Activated CD8-positive, alpha-beta T cell treated with anti-CD3 and anti-CD28 coated beads for 36 hours (primary cell): ENCODE measurements around the gene FAM180A. TPM values are rescaled to one million over a fixed set of nuclear protein-coding genes. Genes with fewer than 3 reads are reported as not detected.

ENCODE experiments used
- ATAC-seq: fragments of 200-7000 bp; cut with Tn5 transposase; one replicate; pipeline ENCODE4 v1.10.0; 2021; ENCODE audit warnings: mild to moderate bottlenecking, moderate library complexity
- CTCF ChIA-PET: fragments of 350-600 bp; sonication (Branson Sonifier 250); formaldehyde crosslinking; loops from one replicate; lab custom pipeline; 2021; ENCODE audit warnings: antibody characterized with exemption; lab: Charles Lee
- POLR2A ChIA-PET: fragments of 350-600 bp; sonication (Branson Sonifier 250); formaldehyde crosslinking; loops from one replicate; lab custom pipeline; 2021; ENCODE audit warnings: antibody characterized with exemption; lab: Charles Lee
- DNase-seq: peaks from one replicate; pipeline ENCODE4 v3.0.0-alpha.2; 2020
- H3K27ac Mint-ChIP-seq: one replicate; pipeline ENCODE4 v1.8.0; 2021; ENCODE audit warnings: mild to moderate bottlenecking, mixed read lengths
- H3K27me3 Mint-ChIP-seq: one replicate; pipeline ENCODE4 v1.8.0; 2021; ENCODE audit warnings: mixed read lengths
- H3K36me3 Mint-ChIP-seq: one replicate; pipeline ENCODE4 v1.8.0; 2021; ENCODE audit warnings: low read depth, mixed read lengths
- H3K4me1 Mint-ChIP-seq: one replicate; pipeline ENCODE4 v1.8.0; 2021; ENCODE audit warnings: low read depth, mixed read lengths
- H3K4me3 Mint-ChIP-seq: one replicate; pipeline ENCODE4 v1.8.0; 2021; ENCODE audit warnings: mild to moderate bottlenecking, moderate library complexity, mixed read lengths
- H3K9me3 Mint-ChIP-seq: one replicate; pipeline ENCODE4 v1.8.0; 2021; ENCODE audit warnings: mixed read lengths
- intact Hi-C: fragments of 100-400 bp; cut with micrococcal nuclease; formaldehyde crosslinking; loops from one replicate; pipeline ENCODE4 v1.10.0; 2022
- total RNA-seq, 2 experiments: library from RNA; stranded (reverse); gene quantifications; one replicate each; pipeline ENCODE4 v1.2.3, GENCODE V29; 2021
- TF ChIP-seq, protein P1 (sequence below): fragments of 200-600 bp; IDR thresholded peaks from one replicate; pipeline ENCODE4 v1.8.0; 2022; ENCODE audit warnings: antibody characterized with exemption, mild to moderate bottlenecking

Gene FAM180A
- total RNA-seq, 2 experiments from 2014 or later, result not detected

DNA sequence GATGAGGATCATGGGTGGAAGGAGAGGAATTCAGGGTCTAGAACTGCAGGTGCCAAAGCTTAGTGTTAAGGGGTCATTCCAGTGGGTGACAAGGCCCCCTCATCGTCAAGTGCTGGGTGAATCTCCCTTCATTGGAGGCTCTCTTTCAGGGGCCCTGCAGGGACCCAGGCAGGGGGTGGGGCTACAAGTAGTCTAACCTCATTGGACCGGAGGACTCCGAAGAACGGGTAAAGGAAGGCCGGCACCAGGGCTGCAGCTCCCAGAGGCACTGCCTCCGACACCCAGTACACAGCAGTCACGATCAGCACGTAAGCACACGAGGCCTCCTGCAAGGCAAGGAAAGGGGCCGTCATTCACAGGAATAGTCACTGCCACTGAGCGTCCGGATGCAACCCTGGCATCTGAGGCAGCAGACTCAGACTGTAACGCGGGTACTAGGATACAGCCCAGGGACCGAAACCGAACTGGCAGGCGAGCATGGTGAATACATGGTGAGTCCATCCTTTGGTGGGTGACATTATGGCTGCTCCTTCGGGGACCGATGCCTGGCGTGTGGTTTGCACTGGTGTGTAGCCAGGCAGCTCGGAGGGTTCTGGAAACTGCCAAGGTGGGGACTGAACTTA, 27.3 kb downstream of the FAM180A start:
- ChIA-PET POLR2A (interaction anchor here (1.1 kb wide), 1 partner anchor 1153 kb away, joined by 3 read pairs; no protein-coding TSS in a partner anchor), CTCF (interaction anchor here (4.5 kb wide), 1 partner anchor 10 kb away, joined by 17 read pairs; no protein-coding TSS in a partner anchor)
- Mint-ChIP-seq H3K27ac (no peak overlapping the region), H3K27me3 (peaks cover 18% of the 10 kb centered on the region), H3K4me1 (no peaks in the 10 kb centered on the region), H3K9me3 (no peaks in the 10 kb centered on the region), H3K36me3 (no peaks in the 10 kb centered on the region), H3K4me3 (no peak overlapping the region)
- TF ChIP-seq, protein P1, sequence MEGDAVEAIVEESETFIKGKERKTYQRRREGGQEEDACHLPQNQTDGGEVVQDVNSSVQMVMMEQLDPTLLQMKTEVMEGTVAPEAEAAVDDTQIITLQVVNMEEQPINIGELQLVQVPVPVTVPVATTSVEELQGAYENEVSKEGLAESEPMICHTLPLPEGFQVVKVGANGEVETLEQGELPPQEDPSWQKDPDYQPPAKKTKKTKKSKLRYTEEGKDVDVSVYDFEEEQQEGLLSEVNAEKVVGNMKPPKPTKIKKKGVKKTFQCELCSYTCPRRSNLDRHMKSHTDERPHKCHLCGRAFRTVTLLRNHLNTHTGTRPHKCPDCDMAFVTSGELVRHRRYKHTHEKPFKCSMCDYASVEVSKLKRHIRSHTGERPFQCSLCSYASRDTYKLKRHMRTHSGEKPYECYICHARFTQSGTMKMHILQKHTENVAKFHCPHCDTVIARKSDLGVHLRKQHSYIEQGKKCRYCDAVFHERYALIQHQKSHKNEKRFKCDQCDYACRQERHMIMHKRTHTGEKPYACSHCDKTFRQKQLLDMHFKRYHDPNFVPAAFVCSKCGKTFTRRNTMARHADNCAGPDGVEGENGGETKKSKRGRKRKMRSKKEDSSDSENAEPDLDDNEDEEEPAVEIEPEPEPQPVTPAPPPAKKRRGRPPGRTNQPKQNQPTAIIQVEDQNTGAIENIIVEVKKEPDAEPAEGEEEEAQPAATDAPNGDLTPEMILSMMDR, result no peak
- ATAC-seq, result no peak
- intact Hi-C loops, result no loop called here
- DNase-seq, result no peak

DNA sequence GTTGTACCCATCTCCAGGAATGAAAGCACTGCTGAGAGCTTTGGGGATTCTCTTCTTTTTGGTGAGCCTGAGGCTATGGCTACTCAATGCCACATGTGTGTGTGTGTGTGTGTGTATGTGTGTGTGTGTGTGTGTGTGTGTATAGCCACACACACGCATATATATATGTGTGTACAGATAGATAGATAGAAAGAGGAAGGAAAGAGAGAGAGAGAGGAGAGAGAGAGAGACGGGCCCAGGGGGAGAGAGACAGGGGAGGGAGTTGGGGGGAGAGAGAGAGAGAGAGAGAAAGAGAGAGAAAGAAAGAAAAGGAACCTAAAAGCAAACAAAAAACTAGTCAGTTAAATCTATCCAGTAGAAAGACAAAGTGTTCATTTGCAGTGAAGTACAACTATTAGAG, 28.9 kb downstream of the FAM180A start:
- H3K27ac Mint-ChIP-seq, result no peak overlapping the region
- H3K4me3 Mint-ChIP-seq, result no peak overlapping the region
- TF ChIP-seq, protein P1, result no peak
- POLR2A ChIA-PET, result no interaction called here
- intact Hi-C loops, result no loop called here
- ATAC-seq, result no peak
- no peaks in the 10 kb centered on the region for H3K9me3 Mint-ChIP-seq
- no peaks in the 10 kb centered on the region for H3K36me3 Mint-ChIP-seq
- peaks cover 14% of the 10 kb centered on the region for H3K27me3 Mint-ChIP-seq
- no peaks in the 10 kb centered on the region for H3K4me1 Mint-ChIP-seq
- DNase-seq, result no peak
- CTCF ChIA-PET, result interaction anchor here (4.5 kb wide), 1 partner anchor 8 kb away, joined by 17 read pairs; no protein-coding TSS in a partner anchor

DNA sequence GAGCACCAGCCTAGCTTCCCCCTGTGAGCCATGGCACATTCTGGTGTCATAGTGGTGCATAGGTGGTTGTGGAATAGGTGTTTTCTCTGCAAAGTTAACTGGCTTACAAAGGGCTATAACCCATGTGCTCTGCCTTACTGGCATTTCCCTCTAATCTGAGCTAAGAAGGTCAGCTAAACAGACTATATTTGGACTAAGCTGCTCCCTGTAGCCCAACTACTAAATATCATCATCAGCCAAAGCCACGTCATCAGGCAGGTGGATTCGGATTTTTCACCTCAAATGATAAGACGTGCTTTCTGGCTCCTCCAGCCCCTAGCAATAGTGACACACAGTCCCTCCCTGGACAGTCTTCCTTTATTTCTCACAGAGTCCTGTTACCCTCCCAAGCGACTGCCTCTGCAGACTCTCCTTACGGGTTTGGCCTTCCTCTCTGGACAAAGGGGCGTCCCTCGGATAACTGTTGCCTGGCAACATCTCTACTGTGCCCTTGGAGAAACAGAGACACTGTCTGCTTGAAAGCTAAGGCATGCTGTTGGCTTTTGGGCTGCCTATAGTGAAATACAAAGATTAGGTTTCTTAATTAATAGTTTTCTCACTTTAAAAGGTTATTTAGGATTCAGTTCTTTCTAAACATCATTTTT, 29.7 kb downstream of the FAM180A start:
- H3K4me3 Mint-ChIP-seq, result no peak overlapping the region
- H3K9me3 Mint-ChIP-seq, result no peaks in the 10 kb centered on the region
- H3K27ac Mint-ChIP-seq, result no peak overlapping the region
- TF ChIP-seq, protein P1, result no peak
- CTCF ChIA-PET, result interaction anchor here (4.5 kb wide), 1 partner anchor 7 kb away, joined by 17 read pairs; no protein-coding TSS in a partner anchor
- H3K36me3 Mint-ChIP-seq, result no peaks in the 10 kb centered on the region
- ATAC-seq (no peak), DNase-seq (no peak)
- no peaks in the 10 kb centered on the region for H3K4me1 Mint-ChIP-seq
- intact Hi-C loops, result no loop called here
- POLR2A ChIA-PET, result interaction anchor here (1.3 kb wide), 1 partner anchor 9 kb away, joined by 3 read pairs; the partner anchor contains the start of gene SLC13A4
- peaks cover 13% of the 10 kb centered on the region for H3K27me3 Mint-ChIP-seq

DNA sequence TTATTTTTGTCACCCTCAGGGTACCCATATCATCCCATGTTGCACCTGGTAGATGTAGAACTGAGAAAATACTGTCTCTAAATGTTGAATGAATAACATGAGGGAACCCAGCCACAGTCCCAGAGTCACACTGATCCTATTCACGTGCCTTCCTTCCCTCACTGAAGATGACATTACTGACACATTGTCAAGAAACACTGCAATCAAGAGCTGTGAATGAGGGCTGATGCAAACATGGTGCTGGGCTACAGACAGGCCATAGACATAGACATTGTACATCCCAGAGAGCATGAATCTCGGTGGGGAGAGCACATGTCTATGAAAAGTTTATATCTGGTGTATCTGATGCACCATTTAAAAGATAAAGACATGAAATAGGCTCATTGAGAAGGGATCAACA, 30.4 kb downstream of the FAM180A start:
- no peak overlapping the region for H3K27ac Mint-ChIP-seq
- no peak for ATAC-seq
- H3K9me3 Mint-ChIP-seq, result no peaks in the 10 kb centered on the region
- H3K27me3 Mint-ChIP-seq, result peaks cover 13% of the 10 kb centered on the region
- TF ChIP-seq, protein P1, result no peak
- ChIA-PET POLR2A (interaction anchor here (1.3 kb wide), 1 partner anchor 10 kb away, joined by 3 read pairs; the partner anchor contains the start of gene SLC13A4), CTCF (no interaction called here)
- H3K4me3 Mint-ChIP-seq, result no peak overlapping the region
- DNase-seq, result no peak
- intact Hi-C loops, result no loop called here
- no peaks in the 10 kb centered on the region for H3K4me1 Mint-ChIP-seq
- no peaks in the 10 kb centered on the region for H3K36me3 Mint-ChIP-seq

DNA sequence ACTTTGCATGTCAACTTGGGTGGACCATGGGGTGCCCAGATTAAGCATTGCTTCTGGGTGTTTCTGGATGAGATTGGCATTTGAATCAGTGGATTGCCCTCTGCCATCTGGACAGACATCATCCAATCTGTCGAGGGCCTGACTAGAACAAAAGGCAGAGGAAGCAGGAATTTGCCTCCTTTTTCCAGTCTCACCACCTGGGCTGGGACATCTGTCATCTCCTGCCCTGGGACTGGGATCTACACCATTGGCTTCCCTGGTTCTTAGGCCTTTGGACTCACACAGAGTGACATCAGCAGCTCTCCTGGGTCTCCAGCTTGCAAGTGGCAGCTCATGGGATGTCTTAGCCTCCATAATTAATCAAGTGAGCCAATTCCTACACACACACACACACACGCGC, 30.9 kb downstream of the FAM180A start:
- Mint-ChIP-seq H3K36me3 (no peaks in the 10 kb centered on the region), H3K4me3 (no peak overlapping the region), H3K27ac (no peak overlapping the region), H3K4me1 (no peaks in the 10 kb centered on the region), H3K9me3 (no peaks in the 10 kb centered on the region), H3K27me3 (peaks cover 13% of the 10 kb centered on the region)
- TF ChIP-seq, protein P1, result no peak
- DNase-seq (no peak), ATAC-seq (no peak)
- CTCF ChIA-PET, result no interaction called here
- POLR2A ChIA-PET, result interaction anchor here (1.3 kb wide), 1 partner anchor 10 kb away, joined by 3 read pairs; the partner anchor contains the start of gene SLC13A4
- intact Hi-C loops, result no loop called here
